ENCODE measurements around the gene GPR162.

GPR162 gene

GRCh38 chr12:6821591-6822425 lies at the start of gene GPR162:
Gene GPR162, plus strand, starts transcription at chr12:6821821. Its CDS starts 2,078 bp downstream, at chr12:6823899.
- no peak for ATAC-seq (ENCODE audit: low read depth)
- no peaks in the 10 kb centered on the region for H3K36me3 Mint-ChIP-seq

DNA sequence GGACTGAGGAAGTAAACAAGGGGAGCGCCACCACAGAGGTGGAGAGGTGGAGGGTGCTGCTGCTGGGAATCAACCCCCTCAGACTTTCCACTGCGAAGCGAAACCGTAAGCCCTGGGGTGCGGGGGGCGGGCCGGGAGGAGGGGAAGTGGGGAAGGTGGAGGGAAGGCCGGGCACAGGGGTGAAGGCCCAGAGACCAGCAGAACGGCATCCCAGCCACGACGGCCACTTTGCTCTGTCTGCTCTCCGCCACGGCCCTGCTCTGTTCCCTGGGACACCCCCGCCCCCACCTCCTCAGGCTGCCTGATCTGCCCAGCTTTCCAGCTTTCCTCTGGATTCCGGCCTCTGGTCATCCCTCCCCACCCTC lies 49.3 kb upstream of the GPR162 start, which contains the start of gene LAG3:
LAG3 (plus strand) TSS at position 190 of the 365 bp plus-strand sequence. CDS start 333 bp downstream, outside the sequence.
- ATAC-seq (ENCODE audit: low read depth) (peak; percentile 31), DNase-seq (ENCODE audit: low spot score in 2 of 2) (no peak)
- no peaks in the 10 kb centered on the region for H3K9me3 Mint-ChIP-seq
- no peaks in the 10 kb centered on the region for H3K36me3 Mint-ChIP-seq
- no peak within 1 kb of the TSS for H3K27ac Mint-ChIP-seq
- peaks cover 19% of the 10 kb centered on the region for H3K4me1 Mint-ChIP-seq
- peak within 1 kb of the TSS; percentile 36 for H3K4me3 Mint-ChIP-seq
- H3K27me3 Mint-ChIP-seq: peaks cover 56% of the 10 kb centered on the region

More at GRCh38 chr12:6821591-6822425, at the start of gene GPR162:
- Mint-ChIP-seq H3K4me1 (peaks cover 24% of the 10 kb centered on the region), H3K4me3 (peak within 1 kb of the TSS; percentile 47), H3K9me3 (no peaks in the 10 kb centered on the region), H3K27ac (no peak within 1 kb of the TSS), H3K27me3 (peaks cover 43% of the 10 kb centered on the region)
- DNase-seq (ENCODE audit: low spot score in 2 of 2): no peak

- ATAC-seq (ENCODE audit: low read depth) (no peak), DNase-seq (ENCODE audit: low spot score in 2 of 2) (no peak)
- no peak overlapping the region for H3K4me3 Mint-ChIP-seq
- no peaks in the 10 kb centered on the region for H3K9me3 Mint-ChIP-seq
- no peaks in the 10 kb centered on the region for H3K36me3 Mint-ChIP-seq
- H3K27me3 Mint-ChIP-seq: peaks cover 52% of the 10 kb centered on the region
- H3K4me1 Mint-ChIP-seq: peaks cover 15% of the 10 kb centered on the region
- no peak overlapping the region for H3K27ac Mint-ChIP-seq
Observed at GRCh38 chr12:6772726-6773589, 48.7 kb upstream of the GPR162 start.

DNA sequence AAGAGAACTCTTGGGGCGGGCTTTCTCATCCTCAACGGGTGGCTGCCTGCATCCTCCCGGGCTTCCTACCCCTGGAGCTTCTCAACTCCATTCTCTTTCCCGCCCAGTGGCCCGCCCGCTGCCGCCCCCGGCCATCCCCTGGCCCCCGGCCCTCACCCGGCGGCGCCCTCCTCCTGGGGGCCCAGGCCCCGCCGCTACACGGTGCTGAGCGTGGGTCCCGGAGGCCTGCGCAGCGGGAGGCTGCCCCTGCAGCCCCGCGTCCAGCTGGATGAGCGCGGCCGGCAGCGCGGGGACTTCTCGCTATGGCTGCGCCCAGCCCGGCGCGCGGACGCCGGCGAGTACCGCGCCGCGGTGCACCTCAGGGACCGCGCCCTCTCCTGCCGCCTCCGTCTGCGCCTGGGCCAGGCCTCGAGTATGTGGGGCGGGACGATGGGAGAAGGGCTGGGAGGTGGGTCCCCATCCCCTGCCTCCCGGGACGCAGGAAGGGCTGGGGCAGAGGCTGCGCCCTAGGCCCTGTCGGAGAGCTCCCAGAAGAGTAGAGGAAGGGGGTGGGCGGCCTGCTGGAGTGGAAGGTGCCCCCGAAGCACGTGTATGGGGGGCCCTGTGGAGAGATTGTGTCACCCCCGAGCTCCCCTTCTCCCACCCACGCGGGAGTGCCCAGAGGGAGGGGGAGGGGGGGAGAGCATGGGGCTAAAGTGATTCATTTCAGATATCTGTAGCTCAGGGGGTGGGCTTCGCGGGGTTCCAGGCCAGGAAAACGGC lies 47.9 kb upstream of the GPR162 start:
- no peak for ATAC-seq (ENCODE audit: low read depth)
- Mint-ChIP-seq H3K9me3 (no peaks in the 10 kb centered on the region), H3K27ac (no peak overlapping the region), H3K4me1 (peaks cover 20% of the 10 kb centered on the region), H3K36me3 (no peaks in the 10 kb centered on the region), H3K4me3 (no peak overlapping the region), H3K27me3 (peaks cover 53% of the 10 kb centered on the region)
- DNase-seq (ENCODE audit: low spot score in 2 of 2): no peak

DNA sequence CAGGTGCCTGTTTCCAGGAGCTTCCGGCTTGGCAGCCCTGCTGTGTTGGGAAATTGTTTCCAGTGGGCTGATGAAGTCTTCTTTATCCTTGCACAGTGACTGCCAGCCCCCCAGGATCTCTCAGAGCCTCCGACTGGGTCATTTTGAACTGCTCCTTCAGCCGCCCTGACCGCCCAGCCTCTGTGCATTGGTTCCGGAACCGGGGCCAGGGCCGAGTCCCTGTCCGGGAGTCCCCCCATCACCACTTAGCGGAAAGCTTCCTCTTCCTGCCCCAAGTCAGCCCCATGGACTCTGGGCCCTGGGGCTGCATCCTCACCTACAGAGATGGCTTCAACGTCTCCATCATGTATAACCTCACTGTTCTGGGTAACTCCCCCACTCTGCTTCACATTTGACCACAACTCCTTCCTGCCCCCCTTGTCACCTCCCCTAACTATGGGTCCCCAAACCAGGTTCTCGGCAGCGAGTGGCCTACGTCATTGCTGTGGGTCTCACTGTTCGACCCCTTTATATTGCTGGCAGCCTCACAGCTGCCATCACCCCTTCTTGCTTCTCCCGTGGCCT lies 47.0 kb upstream of the GPR162 start:
- Mint-ChIP-seq H3K36me3 (no peaks in the 10 kb centered on the region), H3K4me1 (peaks cover 23% of the 10 kb centered on the region)

GRCh38 chr12:6775185-6776174 lies 46.1 kb upstream of the GPR162 start:
- ATAC-seq (ENCODE audit: low read depth) (no peak), DNase-seq (ENCODE audit: low spot score in 2 of 2) (no peak)
- H3K36me3 Mint-ChIP-seq: no peaks in the 10 kb centered on the region
- H3K4me1 Mint-ChIP-seq: peaks cover 23% of the 10 kb centered on the region
- H3K27ac Mint-ChIP-seq: no peak overlapping the region
- no peaks in the 10 kb centered on the region for H3K9me3 Mint-ChIP-seq
- peaks cover 43% of the 10 kb centered on the region for H3K27me3 Mint-ChIP-seq
- no peak overlapping the region for H3K4me3 Mint-ChIP-seq

More for the DNA sequence above, 47.0 kb upstream of the GPR162 start:
- Mint-ChIP-seq H3K9me3 (no peaks in the 10 kb centered on the region), H3K27ac (no peak overlapping the region), H3K27me3 (peaks cover 48% of the 10 kb centered on the region), H3K4me3 (no peak overlapping the region)
- no peak for ATAC-seq (ENCODE audit: low read depth)
- DNase-seq (ENCODE audit: low spot score in 2 of 2): no peak

- Mint-ChIP-seq H3K36me3 (no peaks in the 10 kb centered on the region), H3K27ac (no peak overlapping the region), H3K4me1 (peaks cover 19% of the 10 kb centered on the region), H3K27me3 (peaks cover 32% of the 10 kb centered on the region), H3K9me3 (no peaks in the 10 kb centered on the region), H3K4me3 (no peak overlapping the region)
- no peak for ATAC-seq (ENCODE audit: low read depth)
- DNase-seq (ENCODE audit: low spot score in 2 of 2): no peak
Observed at GRCh38 chr12:6777386-6777785, 44.2 kb upstream of the GPR162 start.

- Mint-ChIP-seq H3K27ac (no peak overlapping the region), H3K36me3 (no peaks in the 10 kb centered on the region), H3K4me3 (peak overlapping the region; percentile 81), H3K9me3 (no peaks in the 10 kb centered on the region), H3K27me3 (peaks cover 31% of the 10 kb centered on the region), H3K4me1 (peaks cover 16% of the 10 kb centered on the region)
- ATAC-seq (ENCODE audit: low read depth): no peak
- no peak for DNase-seq (ENCODE audit: low spot score in 2 of 2)
Observed at GRCh38 chr12:6778217-6778573, 43.4 kb upstream of the GPR162 start.

GRCh38 chr12:6778574-6779550 lies 42.8 kb upstream of the GPR162 start:
- peaks cover 29% of the 10 kb centered on the region for H3K27me3 Mint-ChIP-seq
- H3K4me1 Mint-ChIP-seq: peaks cover 14% of the 10 kb centered on the region
- H3K27ac Mint-ChIP-seq: no peak overlapping the region

DNA sequence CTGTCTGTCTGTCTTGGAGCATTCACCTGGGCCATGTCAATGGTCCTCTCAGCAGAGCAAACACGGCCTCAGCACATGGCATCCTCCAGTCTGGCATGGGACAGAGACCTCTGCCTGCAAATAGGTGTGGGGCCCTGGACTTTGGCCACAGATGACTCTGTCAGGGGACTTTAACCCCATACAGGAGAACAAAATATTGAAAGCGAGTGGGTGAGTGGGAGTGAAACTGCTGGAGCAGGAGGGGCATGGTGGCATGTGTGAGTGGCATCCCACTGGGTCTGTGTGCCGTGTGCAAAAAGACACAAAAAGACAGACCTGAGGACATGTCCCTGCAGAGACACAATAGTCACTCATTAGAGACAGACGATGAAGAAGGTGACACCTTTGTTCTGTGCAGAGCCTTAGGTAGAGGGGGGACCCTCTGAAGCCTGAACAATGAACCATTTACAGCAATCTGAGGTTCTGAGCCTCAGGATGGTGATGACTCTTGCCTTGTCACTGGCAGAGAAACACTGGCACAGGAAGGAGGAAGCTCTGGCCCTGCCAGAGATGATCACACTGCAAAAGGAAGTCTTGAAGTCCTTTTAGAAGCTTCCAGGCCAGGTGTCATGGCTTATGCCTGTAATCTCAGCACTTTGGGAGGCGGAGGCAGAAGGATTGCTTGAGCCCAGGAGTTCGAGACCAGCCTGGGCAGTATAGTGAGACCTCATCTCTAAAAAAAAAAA lies 41.8 kb upstream of the GPR162 start:
- ATAC-seq (ENCODE audit: low read depth) (no peak), DNase-seq (ENCODE audit: low spot score in 2 of 2) (no peak)
- Mint-ChIP-seq H3K4me1 (peaks cover 10% of the 10 kb centered on the region), H3K27me3 (peaks cover 21% of the 10 kb centered on the region), H3K4me3 (no peak overlapping the region), H3K27ac (no peak overlapping the region), H3K36me3 (no peaks in the 10 kb centered on the region), H3K9me3 (no peaks in the 10 kb centered on the region)

More at GRCh38 chr12:6778574-6779550, 42.8 kb upstream of the GPR162 start:
- Mint-ChIP-seq H3K4me3 (peak overlapping the region; percentile 81), H3K9me3 (no peaks in the 10 kb centered on the region), H3K36me3 (no peaks in the 10 kb centered on the region)
- DNase-seq (ENCODE audit: low spot score in 2 of 2) (peak; percentile 84 to 85), ATAC-seq (ENCODE audit: low read depth) (peak; percentile 91)

DNA sequence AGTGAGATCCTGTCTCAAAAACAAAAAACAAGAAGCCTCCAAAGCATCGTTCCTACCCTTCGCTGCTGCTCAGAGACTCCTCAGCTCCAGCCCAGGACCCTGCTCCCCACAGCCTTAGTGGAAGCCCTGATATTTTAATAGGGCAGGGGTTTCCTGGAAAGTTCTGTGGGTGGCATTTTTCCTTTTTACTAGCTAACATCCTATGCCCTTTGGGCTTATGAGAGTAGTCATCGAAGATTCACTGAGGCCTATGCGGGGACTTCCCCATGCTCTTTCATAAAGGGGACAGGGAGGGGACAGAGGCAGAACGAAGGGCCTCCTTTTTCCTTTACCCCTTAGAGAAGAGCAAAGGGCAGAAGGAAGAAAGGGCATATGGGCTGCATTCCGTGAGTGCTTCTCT lies 41.0 kb upstream of the GPR162 start:
- no peak for DNase-seq (ENCODE audit: low spot score in 2 of 2)
- no peak for ATAC-seq (ENCODE audit: low read depth)
- Mint-ChIP-seq H3K27ac (no peak overlapping the region), H3K9me3 (no peaks in the 10 kb centered on the region), H3K36me3 (no peaks in the 10 kb centered on the region), H3K4me3 (no peak overlapping the region), H3K27me3 (peaks cover 16% of the 10 kb centered on the region), H3K4me1 (peaks cover 10% of the 10 kb centered on the region)
